GM19193 (cell line): ENCODE measurements around the gene GRAMD4.

ENCODE experiments used
- POLR2A ChIP-seq: IDR thresholded peaks from 4 replicates; pipeline ENCODE4 v1.6.1; 2011; ENCODE audit not compliant: insufficient read depth, insufficient read length; ENCODE audit errors: extremely low read depth

GRAMD4 gene

DNA sequence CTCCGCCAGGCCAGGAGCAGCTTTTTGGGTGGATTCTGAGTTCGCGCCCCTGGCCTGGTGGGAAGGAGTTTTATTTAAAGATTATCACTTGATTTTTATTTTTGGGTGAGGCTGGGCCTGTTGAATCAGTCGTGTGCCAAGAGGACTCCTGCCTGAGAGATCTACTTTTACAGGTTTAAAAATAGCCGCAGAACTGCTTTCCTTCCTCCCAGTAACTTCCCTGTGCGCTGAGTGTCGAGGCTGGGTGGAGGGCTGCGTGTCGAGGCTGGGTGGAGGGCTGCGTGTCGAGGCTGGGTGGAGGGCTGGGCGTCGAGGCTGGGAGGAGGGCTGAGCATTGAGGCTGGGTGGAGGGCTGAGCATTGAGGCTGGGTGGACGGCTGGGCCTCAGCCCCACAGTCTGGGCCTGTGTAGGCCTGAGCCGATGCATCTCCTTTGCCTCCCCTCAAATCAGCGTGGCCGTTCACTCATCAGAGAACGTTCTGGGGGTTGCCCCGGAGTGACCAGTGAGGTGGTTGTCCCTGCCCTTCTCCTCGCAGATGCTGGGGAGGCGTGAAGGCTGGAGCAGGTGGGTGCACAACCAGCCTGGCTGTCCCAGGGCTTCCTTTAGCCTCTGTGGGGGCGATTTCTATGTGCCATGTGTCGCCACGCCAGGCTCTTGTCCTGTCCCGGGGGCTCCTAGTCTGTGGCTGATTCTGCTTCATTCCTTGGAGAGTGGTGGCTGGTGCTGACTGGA is 30.1 kb downstream of the GRAMD4 start:
- no peak for TF ChIP-seq POLR2A

DNA sequence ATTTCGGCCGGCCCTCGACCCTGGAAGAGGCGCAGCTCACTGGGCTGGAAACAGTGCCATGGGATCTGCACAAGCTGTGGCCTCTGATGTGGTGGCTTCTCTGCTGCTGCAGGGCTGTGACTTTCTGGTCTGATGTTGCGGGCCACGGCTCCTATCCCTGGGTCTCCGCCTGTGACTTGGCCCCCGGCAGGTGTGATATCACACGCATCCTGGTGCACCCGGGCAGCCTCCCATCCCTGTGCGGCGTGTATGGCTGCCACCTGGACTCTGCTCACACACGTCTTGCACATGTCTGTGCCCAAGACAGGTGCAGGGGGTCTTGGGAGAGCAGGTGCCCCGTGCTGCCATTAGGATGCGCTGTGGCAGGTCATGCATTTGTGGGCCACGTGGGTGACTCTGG is 31.1 kb downstream of the GRAMD4 start:
- TF ChIP-seq POLR2A = no peak

DNA sequence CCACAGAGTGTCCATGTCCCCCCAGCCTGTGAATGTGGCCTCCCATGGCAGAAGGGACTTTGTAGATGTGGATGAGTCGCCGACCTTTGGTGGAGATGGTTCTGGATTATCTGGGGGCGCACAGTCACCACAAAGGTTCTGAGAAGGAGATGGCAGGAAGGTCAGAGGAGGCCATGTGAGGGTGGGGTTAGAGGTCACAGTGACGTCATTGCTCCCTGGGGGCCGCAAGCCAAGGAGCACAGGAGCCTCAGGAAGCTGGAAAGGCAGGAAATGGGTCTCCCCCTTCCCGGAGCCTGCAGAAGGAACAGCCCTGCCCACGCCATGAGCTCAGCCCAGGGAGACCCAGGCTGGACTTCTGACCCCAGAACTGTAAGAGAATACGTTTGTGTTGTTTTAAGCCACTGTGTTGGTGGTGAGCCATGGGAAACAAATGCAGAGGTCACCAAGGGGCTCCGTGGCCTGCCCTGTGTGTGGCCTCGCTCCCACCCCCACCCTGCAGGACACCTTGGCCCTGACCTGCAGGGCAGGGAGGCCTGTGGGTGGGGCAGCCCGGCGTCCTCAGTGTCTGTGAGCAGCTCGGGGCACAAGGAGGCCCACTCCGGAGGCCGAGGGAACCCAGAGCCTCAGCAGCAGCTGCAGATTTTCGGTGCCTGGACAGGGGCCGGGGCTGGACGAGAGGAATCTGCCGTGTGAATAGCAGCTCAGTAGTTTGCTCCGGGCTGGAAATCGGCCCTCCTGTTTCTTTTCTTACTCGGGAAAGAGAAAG is 32.1 kb downstream of the GRAMD4 start:
- no peak for TF ChIP-seq POLR2A

- TF ChIP-seq POLR2A = no peak
Observed at GRCh38 chr22:46652847-46653331, 32.7 kb downstream of the GRAMD4 start.

GRCh38 chr22:46653596-46653995 is 33.4 kb downstream of the GRAMD4 start:
- TF ChIP-seq POLR2A = no peak

GRCh38 chr22:46654426-46654825 is 34.2 kb downstream of the GRAMD4 start:
- no peak for TF ChIP-seq POLR2A

- no peak for TF ChIP-seq POLR2A
Observed at GRCh38 chr22:46654927-46655595, 34.9 kb downstream of the GRAMD4 start.

DNA sequence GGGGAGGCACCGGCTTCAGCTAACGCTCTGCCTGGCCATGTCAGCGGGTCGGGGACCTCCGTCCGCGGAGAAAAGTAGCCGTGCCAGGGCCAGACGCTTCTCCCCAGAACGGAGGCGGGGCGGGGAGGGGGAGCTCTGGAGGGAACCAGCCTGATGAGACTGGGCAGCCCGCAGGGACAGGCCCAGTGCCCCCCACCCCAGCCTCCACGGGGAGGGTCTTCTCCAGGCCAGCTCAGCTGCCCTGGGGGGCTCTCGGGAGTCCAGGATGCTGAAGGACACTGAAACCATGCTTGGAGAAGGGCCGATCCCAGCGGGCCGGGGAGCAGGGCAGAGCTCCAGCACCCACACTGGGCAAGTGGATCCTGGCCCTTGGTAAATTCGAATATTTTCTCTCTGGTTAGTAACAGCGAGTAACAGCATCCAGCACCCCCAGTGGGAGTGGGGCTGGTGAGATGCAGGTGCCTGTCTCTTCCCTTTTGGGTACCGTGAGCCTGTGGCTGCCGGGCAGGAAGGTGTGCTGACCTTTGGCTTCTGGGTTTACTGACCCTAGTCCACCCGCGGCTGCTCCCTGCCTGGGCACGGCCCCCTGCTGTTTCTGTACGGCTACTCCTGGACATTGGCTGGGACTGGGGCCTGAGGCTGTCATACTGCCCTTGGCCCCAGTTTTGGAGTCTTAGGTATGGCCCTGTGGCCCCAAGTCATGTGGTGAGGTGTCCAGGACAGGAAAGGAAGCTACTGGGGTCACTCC is 35.8 kb downstream of the GRAMD4 start:
- TF ChIP-seq POLR2A = no peak

- no peak for TF ChIP-seq POLR2A
Observed at GRCh38 chr22:46656856-46657654, 36.9 kb downstream of the GRAMD4 start.

GRCh38 chr22:46657655-46657953 is 37.4 kb downstream of the GRAMD4 start:
- TF ChIP-seq POLR2A = no peak

DNA sequence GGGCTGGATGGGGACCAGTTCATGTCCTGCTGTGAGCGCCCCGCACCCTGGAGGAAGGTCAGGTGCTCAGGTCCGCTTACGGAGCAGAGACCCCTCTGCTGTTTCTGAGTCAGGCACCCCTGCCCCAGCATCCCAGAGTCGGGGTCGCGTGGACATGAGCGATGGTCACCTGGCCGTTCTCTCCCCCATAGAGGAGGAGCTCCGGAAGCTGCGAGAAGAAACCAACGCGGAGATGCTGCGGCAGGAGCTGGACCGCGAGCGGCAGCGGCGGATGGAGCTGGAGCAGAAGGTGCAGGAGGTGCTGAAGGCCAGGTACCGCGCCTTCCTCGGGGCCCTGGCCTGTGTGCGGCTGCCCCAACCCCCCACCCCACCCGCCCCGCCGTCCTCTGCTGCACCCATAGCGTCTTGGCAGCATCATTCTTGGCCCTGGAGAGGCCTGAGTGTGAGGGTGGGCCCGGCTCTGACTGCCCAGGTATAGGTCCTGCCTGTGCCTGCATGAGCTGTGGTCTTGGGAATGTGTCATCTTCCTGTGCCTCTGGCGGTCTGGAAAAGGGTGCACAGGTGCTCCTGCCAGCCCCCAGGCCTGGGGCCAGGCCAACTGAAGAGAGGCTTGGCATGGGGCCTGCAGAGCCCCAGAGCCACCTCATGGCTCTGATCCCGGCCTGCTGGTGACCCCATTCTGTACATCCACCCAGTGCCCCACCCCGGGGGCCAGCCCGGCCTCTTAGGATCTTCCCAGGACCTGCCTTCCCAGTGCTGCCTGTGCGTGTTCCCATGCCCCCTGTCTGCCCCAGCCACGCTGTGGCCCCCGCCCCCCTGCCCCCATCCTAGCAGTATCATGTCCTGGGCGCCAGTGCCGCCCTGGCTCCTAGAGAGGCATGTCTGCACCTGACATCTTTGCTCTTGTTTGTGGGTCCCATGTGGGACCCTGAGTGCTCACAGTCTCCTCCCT is 38.1 kb downstream of the GRAMD4 start:
- no peak for TF ChIP-seq POLR2A

DNA sequence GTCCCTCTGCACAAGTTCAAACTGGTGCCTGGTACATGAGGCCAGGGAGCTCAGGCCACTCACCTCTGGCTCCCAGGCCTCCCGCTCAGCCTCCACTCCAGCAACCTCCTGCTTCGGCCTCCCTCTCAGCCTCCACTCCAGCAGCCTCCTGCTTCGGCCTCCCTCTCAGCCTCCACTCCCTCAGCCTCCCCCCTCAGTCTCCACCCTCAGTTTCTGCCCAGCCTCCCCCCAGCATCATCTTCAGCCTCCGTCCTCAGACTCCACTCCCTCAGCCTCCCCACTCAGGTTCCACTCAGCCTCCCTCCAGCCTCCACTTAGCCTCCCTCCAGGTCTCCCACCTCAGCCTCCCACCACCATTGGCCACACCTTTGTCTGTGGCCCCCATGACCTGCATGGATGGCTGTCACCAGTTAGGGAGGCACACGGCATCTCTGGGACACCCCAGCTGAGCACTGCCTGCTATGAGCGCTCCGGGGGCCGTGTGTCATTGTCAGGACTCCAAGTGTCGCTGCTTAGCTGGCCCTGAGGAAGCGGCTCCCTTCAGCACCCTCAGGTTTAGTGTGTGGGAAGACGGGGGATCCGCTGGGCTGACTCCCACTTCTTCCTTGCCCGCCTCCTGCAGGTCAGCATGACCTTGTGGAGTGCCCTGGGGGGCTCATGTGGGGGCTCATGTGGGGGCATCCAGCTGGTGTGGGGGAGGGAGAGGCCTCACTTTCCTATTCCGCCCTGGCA is 39.0 kb downstream of the GRAMD4 start:
- no peak for TF ChIP-seq POLR2A
